NCI-H2171 (cell line): ENCODE data around the gene COL23A1.
"Not testable (repeated sequence)": the region's sequence is repeated elsewhere in the genome, so short reads cannot be mapped to it uniquely, and the experiment has no call there.

ENCODE experiments used
- DNase-seq: peaks from one replicate; lab custom pipeline; 2025; lab: John Stamatoyannopoulos, UW

Gene COL23A1

DNA sequence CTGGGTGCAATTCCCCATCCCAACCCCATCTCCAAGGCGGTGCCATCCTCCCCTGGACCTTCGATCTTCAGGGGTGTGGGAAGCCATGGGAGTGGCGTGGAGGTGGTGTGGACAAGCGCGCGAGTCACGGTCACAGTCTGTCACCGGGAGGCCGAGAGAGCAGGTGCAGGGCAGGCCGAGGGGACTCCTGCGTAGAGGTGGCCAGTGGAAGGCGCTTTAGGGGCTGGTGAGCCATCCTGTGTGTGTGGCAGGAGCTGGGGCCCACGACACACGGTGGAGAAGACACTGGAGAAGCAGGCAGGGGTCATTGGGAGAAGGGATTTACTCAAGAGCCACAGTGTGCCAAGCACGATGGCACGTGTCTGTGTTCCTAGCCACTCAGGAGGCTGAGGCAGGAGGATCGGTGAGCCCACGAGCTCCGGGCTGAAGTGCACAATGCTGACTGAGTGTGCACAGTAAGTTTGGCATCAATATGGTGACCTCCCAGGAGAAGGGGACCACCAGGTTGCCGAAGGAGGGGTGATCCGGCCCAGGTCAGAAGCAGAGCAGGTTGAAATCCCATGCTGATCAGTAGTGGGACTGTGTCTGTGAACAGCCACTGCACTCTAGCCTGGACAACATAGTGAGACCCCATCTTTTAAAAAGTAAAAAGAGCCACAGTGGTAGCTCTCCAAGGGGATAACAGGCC lies 212.5 kb downstream of the COL23A1 start:
- no peak for DNase-seq

DNA sequence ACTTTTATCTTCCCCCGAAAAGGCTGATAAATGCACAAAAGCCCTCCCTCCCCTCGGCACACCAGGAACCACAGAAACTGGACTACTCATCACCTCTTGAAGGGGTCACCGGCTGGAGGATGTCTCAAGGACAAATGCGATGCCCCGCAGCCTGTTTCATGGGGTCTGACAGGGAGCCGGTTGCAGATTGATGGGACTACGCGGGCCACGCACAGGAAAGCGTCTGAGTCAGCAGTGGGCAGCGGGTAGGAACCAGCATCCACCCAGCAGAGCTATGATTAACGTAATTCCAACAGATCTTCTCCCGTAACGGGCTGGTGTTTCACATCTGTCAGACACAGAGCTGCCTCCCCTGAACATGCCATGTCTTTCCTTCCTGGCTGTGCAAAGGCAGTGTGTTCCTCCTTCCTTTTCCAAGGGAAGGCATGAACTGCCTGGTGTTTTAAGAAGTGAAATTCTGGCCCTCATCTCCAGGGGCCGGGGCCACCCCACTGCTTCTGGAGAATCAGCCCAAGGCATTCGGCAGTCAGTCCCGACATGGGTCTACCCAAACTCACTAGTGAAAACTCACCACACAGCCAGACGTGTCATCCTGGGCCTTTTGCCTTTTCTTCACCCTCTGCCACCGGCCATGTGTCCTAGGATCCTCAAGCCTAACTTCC lies 213.1 kb downstream of the COL23A1 start:
- no peak for DNase-seq

DNA sequence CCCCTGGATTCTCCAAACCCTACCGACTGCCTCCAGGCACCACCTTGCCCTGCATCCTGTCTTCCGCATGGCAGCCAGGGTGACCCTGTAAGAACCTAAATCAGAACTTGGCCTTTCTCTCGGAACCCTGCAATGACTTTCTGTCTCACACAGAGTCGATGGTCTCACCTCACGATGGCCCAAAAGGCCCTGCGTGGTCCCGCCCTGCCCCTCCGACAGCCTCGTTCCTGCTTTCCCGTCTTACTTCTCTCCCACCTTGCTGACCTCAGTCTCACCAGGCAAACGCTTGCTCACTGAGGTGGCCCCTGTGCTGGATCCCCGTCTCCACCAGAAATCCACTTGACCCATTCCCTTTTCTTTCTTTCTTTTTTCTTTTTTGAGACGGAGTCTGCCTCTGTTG lies 214.8 kb downstream of the COL23A1 start:
- no peak for DNase-seq

DNA sequence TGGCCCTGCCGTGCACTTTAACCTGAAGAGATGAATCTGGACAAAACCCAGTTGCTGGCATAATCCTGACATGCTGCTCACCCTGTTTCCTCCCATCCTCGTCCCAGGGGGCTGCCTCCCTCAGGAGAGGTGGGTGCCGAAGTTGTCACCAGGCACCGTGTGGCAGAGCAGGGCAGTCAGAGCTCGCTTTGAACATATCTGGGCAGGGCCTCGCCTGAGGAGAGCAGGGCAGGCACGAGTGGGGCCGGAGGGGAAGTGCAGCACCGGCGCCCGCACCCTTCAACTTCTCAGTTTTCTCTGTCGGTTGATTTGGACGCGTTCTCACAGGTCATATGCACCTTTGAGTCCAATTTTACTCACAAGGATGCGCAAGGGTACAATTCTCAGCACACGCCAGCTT lies 216.5 kb downstream of the COL23A1 start:
- no peak for DNase-seq

DNA sequence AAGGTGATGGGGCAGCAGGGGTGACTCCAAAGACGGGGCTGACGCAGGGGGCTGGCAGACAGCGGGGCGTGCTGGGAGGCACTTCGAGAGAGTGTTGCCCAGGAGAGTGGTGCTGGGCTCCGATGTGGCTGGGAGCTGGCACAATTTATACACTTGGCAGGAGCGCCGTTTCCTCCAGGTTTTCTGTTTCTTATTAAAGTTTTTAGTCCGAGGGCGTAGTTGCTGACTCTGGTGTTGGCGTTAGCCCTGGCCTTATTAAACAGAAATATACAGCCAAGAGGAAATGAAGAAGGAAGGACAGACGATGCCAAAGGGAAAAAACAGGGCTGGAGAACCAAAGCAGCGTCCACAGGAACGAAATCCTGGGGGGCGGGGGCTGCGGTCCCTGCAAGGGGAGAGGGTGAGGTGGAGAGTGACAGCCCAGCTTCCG lies 218.0 kb downstream of the COL23A1 start:
- no peak for DNase-seq

DNA sequence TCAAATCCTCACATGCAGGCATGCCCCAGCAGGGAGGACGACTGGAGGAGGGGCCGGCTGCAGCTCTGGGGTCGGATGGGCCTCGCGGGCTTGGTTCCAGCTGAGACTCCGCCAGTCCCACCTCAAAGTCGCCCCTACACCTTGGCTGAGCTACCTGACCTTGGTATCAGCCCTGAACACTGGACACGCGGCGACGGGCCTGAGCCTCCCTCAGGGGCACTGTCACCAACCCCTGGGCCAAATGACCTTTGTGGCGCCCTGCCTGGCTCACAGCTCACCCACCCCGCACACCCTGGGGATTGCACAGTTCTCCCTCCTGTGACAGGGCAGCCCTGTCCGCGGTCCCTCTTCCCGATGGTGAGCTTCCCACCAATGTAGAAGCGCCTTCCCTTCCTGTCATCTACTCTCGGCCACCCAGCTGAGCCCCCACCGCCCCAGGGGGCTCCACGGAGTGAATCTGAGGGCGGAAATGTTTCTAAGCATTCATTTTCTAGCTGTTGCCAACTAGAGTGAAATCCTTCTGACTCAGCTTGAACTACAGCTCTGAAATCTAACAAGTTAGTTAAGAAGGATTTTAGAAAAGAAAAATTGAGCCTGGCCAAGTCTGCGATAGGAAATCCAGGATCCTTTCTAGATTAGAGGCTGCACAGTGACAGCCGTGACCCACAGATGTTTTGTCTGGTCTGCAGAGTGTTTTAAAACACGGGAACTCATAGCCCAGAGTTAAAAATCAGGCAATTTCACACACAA lies 218.7 kb downstream of the COL23A1 start:
- DNase-seq = no peak

DNA sequence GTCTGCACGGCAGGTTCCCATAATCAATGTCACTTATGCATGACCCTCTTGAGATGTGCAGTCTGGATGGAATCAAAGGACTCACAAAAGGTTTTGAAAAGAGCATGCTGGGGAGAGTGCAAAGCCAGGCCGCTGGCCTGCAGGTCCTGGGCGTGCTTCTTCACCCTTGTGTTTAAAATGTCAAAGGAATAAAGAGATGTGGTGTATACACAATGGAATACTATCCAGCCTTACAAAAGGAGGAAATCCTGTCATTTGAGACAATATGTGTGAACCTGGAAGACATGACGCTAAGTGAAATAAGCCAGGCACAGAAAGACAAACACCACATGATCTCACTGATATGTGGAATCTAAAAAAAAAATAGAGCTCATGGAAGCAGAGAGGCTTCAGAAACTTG lies 220.1 kb downstream of the COL23A1 start:
- no peak for DNase-seq

DNA sequence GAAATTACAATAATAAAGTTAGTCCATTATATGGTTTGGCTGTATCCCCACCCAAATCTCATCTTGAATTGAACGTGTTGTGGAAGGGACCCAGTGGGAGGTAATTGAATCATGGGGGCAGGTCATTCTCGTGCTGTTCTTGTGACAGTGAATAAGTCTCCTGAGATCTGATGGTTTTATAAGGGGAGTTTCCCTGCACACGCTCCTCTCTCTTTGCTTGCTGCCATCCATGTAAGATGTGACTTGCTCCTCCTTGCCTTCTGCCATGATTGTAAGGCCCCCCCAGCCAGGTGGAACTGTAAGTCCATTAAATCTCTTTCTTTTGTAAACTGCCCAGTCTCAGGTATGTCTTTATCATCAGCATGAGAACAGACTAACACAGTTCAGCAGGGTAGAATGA lies 220.7 kb downstream of the COL23A1 start:
- DNase-seq = not testable (repeated sequence)

DNA sequence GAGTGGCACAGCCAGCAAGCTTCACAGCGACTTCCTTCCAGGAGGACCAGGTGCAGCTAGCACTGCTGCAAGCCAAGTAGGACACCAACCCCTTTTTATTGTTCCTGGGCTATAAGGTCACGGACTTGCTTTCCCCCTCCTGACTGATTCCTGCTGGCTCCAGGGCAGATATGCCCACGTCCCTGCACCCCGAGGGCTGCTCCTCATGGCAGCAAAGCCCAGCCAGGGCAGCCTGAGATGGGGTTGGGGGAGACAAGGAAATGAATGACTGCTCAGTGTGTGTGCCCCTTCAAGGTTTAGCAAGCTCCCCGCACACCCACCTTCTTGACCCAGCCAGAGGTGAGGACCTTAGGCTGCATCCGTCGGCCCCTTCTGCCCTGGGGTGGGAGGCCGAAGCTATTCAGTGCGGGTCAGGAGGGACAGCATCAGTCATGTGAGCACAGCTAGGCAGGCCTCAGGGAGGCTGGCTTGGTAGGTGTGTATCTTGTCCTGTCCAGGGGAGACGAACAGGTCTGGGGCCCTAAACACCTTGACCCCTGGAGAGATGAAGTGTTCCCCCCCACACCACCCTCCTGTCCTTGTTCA lies 221.4 kb downstream of the COL23A1 start:
- DNase-seq = no peak

DNA sequence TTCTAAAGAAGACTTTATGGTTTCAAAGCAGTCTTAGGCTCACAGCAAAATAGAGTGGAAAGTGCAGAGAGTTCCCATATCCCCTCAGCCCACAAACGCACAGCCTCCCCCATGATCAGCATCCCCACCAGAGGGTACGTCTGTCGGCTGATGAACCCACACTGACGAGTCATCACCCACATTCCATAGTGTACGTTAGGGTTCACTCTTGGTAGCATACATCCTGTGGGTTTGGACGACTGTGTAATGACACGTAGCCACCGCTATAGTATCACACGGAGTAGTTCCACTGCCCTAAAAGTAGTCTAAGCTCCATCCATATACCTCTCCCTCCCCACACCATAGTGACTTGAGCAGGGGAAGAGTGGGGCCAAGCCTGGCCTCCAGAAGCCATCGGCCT lies 221.9 kb downstream of the COL23A1 start:
- DNase-seq = no peak

DNA sequence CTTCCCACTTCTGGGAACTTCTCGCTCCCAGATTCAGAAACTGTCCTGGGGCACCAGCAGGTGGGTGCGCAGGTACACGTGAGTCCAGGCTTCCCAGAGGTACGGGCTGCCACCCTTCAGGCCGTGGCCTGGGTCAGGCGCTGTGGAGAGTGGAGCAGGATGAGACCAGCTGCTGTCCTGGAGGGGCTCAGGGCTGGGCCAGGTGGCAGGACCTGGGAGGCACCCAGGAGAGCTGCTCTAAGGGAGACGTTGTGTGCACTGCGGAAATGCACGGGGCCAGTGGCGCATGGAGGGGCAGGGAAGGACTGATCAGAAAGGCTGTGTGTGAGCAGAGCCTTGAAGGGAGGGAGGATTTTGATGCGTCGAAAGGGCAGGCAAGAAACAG lies 222.5 kb downstream of the COL23A1 start:
- no peak for DNase-seq

DNA sequence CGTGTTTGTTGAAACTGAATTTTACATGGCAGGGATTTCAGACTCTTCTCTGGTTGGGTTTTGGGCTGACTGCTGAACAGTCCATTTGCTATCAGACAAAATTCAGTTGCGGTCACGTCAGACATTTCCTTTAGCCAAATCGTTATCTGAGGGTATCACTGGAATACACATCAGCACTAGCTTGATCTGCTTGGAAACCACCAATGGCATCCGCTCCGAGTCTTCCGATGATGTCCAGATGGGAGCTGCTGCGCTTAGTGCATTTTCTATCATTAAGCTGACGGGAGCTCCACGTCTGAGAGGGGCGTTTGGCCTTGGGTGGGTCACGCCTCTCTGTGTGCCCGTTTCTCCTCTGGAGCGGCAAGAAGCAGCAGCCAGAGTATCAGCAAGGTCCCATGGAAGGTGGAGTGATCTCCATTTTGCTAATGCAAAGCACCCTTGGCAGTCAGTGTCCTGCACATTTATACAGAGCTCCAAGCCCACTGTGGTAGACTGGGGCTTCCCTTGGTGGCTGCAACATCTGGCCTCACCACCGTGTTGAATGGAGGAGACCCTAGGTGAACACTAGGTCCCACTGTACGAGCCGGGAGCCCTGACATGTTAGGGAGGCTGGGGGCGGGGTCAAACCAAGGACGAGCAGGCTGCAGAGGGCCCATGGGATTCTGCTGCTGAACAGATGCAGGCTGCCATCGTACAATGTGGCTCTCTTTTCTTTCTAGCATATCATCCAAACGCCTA lies 223.0 kb downstream of the COL23A1 start:
- no peak for DNase-seq

DNA sequence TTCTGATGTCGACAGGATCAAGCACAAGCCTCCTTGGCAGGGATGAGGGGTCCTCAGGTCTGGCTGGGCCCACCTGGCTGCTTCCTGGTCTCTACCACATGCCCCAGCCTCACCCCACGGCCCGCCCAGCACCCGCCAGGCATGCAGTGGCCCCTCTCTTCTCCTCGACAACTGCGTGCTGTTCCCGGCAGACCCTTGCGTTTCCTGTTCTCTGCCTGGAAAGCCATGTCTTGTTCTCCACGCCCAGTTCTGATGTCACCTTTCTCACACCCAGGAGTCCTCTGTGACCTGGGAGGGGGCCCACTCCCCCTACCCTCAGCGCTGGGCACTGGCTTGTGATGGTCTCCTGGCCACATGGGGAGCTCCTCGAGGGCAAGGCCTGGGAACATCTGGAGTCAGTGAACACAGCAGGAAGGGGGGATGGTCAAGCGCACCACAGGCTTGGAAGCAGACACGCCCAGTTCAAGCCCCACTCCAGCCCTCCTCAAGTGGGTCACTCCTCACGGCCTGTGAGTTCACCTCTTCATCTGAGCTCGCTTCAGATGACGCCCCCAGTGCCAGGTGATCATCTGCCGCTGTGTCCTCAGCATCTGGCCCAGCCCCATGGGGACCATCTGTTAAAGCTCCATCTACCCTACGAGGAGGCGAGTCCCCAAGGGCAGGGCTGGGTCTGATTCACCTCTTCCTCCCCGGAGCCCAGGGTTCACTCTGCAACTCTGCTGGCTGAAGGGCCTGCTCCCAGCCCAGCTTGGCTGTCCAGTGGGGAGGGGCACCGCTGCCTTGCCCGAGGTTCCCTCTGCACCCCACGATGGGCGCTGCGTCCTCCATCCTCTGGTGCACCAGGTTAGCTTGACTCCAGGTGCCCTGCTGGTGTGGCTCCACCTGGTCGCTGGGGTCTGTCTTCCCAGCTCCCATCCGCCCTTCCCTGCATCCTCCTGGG lies 224.4 kb downstream of the COL23A1 start:
- DNase-seq = peak; percentile 26

DNA sequence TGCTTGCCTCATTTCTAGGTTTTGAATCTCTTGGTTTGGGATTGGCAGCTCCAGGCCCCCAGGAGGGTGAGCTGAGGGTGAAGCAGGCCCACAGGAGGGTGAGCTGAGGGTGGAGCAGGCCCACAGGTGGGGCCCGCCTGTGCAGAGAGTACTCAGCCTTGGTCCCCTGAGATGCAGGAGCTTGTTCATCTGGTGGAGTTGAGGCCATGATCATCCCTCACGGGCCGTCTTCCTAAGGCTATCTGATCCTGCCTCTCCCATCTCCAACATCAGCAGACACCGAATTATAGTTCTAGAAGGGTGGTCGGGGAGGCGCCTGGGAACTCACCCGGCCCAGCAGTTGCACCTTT lies 225.9 kb downstream of the COL23A1 start:
- DNase-seq = no peak

DNA sequence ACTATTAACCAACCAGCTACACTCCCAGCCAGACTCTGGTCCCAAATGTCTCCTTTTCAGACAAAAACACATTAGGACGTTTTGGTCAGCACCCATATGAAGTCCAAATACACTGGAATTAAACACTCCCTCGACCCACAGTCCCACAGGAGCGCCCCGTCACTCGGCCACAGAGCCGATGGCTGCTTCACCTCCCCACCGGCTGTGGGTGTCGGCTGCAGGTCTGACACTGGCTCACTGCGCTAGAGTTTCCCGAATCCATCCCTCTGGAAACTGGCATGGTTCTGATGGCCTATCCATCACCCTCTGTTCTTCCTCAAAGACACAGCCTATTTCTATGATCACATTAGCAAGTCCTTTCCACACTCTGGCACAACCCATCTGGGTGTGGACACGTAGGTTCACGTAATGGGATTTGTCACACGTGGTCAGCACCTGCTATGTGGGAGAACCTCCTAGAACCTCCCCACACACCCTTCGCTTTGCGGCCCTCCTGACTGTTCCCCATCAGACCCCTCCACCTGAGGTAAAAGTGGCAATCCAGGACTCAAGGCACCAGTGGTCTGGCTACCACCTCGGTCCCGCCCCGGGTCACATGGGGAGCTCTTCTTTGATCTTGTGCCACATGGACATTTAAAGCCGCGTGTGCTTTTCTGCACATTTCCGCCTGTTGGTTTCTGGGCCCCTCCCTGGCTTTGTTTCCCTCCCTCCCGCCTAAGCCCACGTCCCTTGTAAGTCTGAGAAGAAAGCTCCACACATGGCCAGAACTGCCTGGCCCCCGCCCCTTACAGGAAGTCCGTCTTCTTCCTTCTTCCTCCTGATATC lies 226.5 kb downstream of the COL23A1 start:
- DNase-seq = no peak

DNA sequence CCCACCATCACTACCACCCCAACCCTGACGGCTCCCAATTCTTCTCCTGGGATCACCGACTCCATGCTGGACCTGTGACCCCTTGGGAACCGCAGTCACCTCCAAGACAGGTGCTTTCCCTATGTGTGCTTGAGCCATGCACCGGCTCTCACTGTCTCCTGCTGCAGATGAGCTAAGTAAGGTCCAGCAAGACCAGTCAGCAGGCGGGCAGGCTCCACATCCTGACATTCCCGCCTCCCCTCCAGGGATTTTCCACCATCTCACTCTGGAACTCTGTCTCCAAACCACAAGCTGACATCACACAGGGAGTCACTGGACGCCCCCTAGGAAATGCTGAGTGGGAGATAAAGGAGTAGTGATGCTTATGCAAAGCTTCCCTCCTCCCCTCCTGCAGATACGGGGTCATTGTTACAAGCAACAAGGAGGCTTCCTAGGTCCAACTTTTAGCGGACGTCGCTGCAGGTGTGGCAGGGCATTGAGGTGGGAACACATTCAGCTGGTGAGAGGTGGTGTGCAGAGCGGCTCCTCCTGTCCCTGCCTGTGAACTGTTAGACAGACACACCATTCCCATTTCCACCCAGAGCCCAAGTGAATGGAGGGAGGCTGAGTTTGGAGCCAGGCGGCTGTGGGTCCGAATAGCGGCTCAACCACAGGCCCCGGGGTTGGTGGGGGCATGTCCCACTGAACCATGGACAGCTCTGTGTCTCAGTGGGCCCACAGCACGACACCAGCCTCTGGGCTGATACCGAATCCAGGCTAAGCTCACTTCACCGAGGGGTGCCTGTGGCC lies 228.3 kb downstream of the COL23A1 start:
- no peak for DNase-seq

DNA sequence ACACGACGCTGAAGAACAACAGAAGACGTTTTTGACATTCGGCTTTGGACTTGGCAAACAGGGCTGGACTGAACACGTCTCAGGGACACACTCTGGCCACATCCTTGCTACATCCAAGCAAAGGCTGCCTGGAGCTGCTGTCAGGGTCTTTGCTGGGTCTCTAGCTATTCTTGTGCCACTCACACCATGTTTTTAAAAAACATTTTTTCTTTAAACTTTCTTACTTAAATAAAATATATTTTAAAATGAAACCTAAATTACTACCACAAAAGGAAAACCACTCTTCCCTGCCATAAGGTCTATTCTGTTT lies 229.3 kb downstream of the COL23A1 start:
- no peak for DNase-seq

DNA sequence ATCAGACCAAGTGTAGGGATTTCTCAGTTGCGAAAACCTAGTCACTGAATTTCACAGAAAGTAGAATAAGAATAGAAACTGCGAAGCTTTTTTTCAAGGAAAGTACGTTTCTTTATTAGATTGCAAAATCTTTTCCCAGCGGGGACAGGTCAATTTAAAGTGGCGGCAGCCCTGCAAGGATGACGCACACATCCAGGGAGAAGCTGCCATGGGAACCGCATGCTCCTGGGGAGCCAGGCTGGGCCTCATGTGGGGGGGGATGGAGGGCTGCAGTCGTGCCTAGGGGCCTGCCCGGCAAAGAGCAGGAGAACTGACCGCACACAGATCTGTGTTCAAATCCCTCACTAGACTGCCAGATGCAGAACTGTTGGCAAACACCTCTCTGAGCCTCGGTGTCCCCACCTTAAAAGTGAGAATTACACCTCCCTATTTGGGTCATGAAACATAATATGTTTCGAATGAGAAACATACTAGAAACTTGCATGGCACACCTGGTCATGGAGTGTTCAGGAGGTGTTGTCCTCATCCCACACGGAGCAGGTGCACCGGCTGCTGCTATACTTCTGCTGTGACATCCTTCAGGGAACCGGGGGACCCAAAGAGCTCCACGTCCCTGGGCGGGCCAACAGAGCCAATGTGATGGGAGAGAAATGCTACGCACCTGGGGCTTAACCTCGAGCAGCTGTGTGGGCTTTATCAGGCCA lies 229.8 kb downstream of the COL23A1 start:
- DNase-seq = no peak

DNA sequence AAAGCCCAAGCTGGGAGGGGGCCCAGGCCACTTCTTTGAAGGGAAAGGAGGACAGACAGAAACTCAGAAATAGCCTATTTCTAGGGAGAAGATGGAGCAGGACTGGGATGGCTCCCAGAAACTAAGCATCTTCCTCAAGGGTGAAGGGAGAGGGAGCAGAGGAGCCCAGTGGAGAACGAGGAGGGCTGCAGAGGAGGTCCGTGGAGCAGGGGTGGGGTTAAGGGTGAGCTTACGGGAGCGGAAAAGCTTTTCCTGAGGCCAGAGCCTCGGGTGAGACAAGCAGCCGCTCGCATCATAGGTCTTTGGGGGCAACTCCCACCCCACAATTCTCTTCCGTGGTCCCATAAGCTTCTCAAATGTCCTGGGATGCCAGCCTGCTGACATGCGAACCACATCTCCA lies 230.5 kb downstream of the COL23A1 start:
- DNase-seq = no peak
